VCaP (cell line): ENCODE data around the gene ELP5.
A peak's percentile ranks its signal among the peaks of the same experiment; 100 is the strongest.

Experiments
- H3K27ac ChIP-seq: fragments of 450-650 bp; 2 replicates; pipeline ENCODE4 v1.5.1; 2017
- CTCF ChIP-seq: fragments of 450-650 bp; conservative IDR thresholded peaks from 2 replicates; pipeline ENCODE4 v1.5.1; 2017; ENCODE audit warnings: mild to moderate bottlenecking, moderate library complexity

ELP5 gene

DNA sequence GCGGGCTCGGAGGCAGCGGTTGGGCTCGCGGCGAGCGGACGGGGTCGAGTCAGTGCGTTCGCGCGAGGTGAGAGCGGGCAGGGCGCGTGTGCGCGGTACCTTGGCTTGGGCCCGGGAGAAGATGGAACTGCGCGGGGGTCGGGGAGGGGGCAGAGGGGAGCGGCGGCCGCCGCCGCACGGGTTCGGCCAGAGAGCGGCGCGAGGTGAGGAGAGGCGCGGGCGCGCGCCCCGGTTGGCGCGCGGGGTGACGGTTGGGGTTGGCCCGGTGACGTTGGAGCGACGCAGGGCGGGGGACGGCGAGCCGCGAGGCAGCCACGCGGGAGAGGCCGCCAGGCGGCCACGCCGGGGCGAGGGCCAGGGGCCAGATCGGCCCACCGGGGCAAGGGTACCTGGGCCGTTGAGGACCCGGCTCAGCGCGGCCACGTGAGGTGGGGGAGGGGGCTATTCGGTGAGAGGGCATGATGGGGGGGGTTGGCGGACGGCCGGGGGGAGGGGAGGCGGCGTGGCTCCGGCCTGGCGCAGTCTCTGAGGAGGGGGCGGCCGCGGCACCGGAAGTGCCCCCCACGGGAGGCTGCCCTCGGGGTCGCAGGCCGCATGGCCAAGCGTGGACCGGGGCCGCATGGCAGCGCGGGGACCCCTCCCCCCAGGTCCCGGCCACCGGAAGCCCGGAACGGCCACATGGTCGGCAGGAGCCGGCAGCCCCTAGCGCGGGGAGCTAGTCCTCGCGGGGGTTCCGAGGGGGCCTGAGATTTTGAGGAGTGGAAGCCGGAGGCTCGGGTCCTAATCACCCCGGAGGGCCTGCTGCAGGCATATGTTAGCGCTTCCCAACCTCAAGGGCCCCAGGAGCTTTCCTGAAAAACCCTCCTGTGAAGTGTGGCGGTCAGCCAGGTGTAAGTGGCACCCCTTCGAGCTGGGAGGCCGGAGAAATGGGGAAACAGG is 55.9 kb downstream of the ELP5 start:
- H3K27ac ChIP-seq = peak overlapping the region; percentile 93
- no peak for TF ChIP-seq CTCF

DNA sequence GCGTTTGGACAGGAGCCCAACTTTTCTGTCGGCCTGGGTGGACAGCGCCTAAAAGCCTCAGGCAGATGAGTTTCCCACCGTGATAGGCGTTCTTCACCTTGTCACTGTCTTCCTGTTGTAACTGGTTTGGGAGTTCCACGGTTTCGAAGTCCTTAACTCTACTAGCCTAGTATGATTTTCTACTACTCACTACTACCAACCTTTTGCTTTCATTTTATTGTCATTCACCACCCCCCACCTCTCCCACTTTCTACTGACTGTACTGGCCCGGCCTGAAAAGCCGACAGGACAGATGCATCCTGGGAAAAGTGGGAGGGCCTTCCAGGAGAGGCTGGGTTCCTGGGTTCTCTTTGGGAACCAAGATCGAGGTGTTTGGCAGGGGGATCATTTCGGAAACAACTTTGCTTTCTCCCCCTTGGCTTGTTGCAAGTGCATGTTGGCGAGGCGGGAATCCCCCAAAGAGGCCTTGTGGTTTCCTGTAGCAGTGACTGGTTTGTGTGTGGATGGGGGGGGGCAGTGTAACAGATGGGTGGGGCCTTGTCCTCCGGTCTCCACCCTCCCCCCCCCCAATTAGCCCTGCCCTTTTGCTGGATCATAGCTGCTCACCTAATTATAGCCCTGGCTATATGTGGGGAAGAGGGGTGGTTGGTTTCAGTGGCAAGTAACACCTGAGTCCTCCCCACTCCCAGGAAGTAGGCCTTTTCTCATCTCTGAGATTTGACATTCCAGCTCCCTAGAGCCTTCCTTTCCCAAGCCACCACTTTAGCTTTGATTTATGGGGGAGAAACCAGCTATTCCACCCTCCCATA is 56.8 kb downstream of the ELP5 start:
- TF ChIP-seq CTCF = no peak
- peak overlapping the region; percentile 93 for H3K27ac ChIP-seq
